ENCODE measurements around the gene PTPN21. TPM values are rescaled to one million over a fixed set of nuclear protein-coding genes. Genes with fewer than 3 reads are reported as not detected.
A peak's percentile ranks its signal among the peaks of the same experiment; 100 is the strongest.

Gene PTPN21
- total and polyA plus RNA-seq, 9 of the 15 experiments (the other 6 are each of a cell fraction or from before 2014, with no cell fraction given): 0.06 to 1.9 (median 0.94) TPM

DNA sequence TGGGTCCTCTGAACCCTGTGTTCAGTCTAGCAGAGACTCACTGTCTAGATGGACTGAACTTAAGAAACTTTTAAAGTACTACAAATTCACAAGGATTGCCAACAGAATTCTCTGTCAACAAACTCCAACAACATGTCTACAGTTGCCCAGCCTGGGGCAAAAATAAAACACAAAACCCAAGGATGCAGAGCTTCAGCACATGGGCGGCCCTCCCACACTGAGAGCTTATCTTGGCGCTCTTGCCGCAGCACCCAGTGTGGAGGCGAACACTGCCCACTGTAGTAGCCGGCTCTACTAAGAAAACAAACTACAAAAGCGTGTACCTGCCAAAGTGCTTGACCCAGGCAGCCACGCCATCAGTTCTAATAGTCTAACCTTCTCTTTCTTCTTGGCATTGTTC is 66.7 kb downstream of the PTPN21 start:
- DNase-seq (ENCODE audit: extremely low read depth in 1 of 4, low spot score in 3 of 4) (peak in 1 of 4 experiments; percentile 5), FAIRE-seq (no peak), ATAC-seq (0 out of 3 replicates have a peak, but pooled peaks have one; percentile 36)
- intact Hi-C loops (cut with micrococcal nuclease): no loop called here
- BruUV-seq (replicated peaks): no TSS peak
- H4K20me1 ChIP-seq (replicated peaks; ENCODE audit: control insufficient read depth, insufficient read depth, low read length): no peaks in the 10 kb centered on the region
- POLR2A ChIA-PET: no interaction called here
- H3K79me2 ChIP-seq (ENCODE audit: control insufficient read depth, insufficient read depth, low read length): no peaks in the 10 kb centered on the region
- WGBS (ENCODE audit: insufficient coverage, low coverage, missing lambda C conversion rate): 29% methylated on average over 6 of the region's 7 CpGs
- no peaks in the 10 kb centered on the region; a peak in 1 of 5 replicates for H3K4me1 ChIP-seq (replicated peaks in 1 of 2; ENCODE audit: control insufficient read depth in 2 of 2, insufficient read depth in 2 of 2, low read length in 2 of 2)
- H3K9me1 ChIP-seq (ENCODE audit: control insufficient read depth, insufficient read depth, low read length): no peaks in the 10 kb centered on the region
- no peaks in the 10 kb centered on the region for H3K9me3 ChIP-seq (replicated peaks; ENCODE audit: control insufficient read depth, insufficient read depth, low read depth, low read length)
- H3K4me2 ChIP-seq (ENCODE audit: insufficient read depth, low read length): no peak overlapping the region
- no peak overlapping the region for H3K4me3 ChIP-seq
- in situ Hi-C loops (cut with MboI): loop anchor here (25.0 kb wide), 1 partner anchor 524 kb away; no protein-coding TSS in a partner anchor
- no peak overlapping the region for H3K9ac ChIP-seq (ENCODE audit: insufficient read depth in 1 of 2, low read depth in 2 of 2, low read length in 2 of 2)
- no peak overlapping the region for H3K27ac ChIP-seq (ENCODE audit: extremely low read depth, low read depth, low read length)
- no peaks in the 10 kb centered on the region for H3K36me3 ChIP-seq (ENCODE audit: control insufficient read depth, insufficient read depth, low read length)
- H3K27me3 ChIP-seq (ENCODE audit: control insufficient read depth in 2 of 2, insufficient read depth in 2 of 2, low read length in 2 of 2): no peaks in the 10 kb centered on the region
- CTCF ChIA-PET (ENCODE audit: low intra/inter-chr PET ratio): no interaction called here
- no peak overlapping the region for H2AFZ ChIP-seq (ENCODE audit: low read depth, low read length)
- no peak for TF ChIP-seq ZNF354B (CRISPR knock-in tag; IDR thresholded peaks at IDR 0.05)
- no peak for TF ChIP-seq FOSL1 (tag; conservative IDR thresholded peaks at IDR 0.05)
- peak; percentile 40 for TF ChIP-seq ZFP36 (IDR thresholded peaks at IDR 0.05; ENCODE audit: low read depth, low read length, partially characterized antibody)
- no peak for TF ChIP-seq POLR2A (conservative IDR thresholded peaks at IDR 0.05)

DNA sequence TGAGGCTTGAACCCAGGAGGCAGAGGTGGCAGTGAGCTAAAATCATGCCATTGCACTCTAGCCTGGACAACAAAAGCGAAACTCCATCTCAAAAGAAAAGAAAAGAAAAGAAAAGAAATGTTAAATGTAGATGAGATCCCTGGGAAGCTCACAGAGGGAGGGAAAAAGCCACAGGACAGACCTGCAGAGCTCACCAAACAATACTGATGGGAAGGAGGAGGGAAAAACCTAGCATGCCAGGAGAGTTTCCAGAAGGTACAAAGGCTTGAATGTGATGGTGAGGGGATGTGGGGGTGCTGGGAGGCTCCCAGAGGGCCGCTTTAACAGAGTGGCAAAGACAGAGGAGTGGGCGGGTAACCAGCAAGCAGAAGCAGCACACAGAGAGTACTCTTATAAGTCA is 72.3 kb downstream of the PTPN21 start:
- no peak overlapping the region for H2AFZ ChIP-seq (ENCODE audit: low read depth, low read length)
- H3K9me1 ChIP-seq (ENCODE audit: control insufficient read depth, insufficient read depth, low read length): no peaks in the 10 kb centered on the region
- intact Hi-C loops (cut with micrococcal nuclease) (no loop called here), in situ Hi-C loops (cut with MboI) (loop anchor here (25.0 kb wide), 1 partner anchor 530 kb away; no protein-coding TSS in a partner anchor)
- H3K27ac ChIP-seq (ENCODE audit: extremely low read depth, low read depth, low read length): no peak overlapping the region
- no peak for DNase-seq (ENCODE audit: extremely low read depth in 1 of 4, low spot score in 3 of 4)
- no peaks in the 10 kb centered on the region for H3K36me3 ChIP-seq (ENCODE audit: control insufficient read depth, insufficient read depth, low read length)
- H3K27me3 ChIP-seq (ENCODE audit: control insufficient read depth in 2 of 2, insufficient read depth in 2 of 2, low read length in 2 of 2): no peaks in the 10 kb centered on the region
- ChIA-PET POLR2A (no interaction called here), CTCF (ENCODE audit: low intra/inter-chr PET ratio) (no interaction called here)
- no peak for FAIRE-seq
- H3K79me2 ChIP-seq (ENCODE audit: control insufficient read depth, insufficient read depth, low read length): no peaks in the 10 kb centered on the region
- H3K4me2 ChIP-seq (ENCODE audit: insufficient read depth, low read length): no peak overlapping the region
- no peak overlapping the region for H3K4me3 ChIP-seq
- 16% methylated on average over 3 of the region's 3 CpGs for WGBS (ENCODE audit: insufficient coverage, low coverage, missing lambda C conversion rate)
- ATAC-seq: no peak
- H4K20me1 ChIP-seq (replicated peaks; ENCODE audit: control insufficient read depth, insufficient read depth, low read length): no peaks in the 10 kb centered on the region
- no TSS peak for BruUV-seq (replicated peaks)
- no peaks in the 10 kb centered on the region for H3K4me1 ChIP-seq (replicated peaks in 1 of 2; ENCODE audit: control insufficient read depth in 2 of 2, insufficient read depth in 2 of 2, low read length in 2 of 2)
- H3K9me3 ChIP-seq (replicated peaks; ENCODE audit: control insufficient read depth, insufficient read depth, low read depth, low read length): no peaks in the 10 kb centered on the region
- no peak overlapping the region for H3K9ac ChIP-seq (ENCODE audit: insufficient read depth in 1 of 2, low read depth in 2 of 2, low read length in 2 of 2)
- no peak for TF ChIP-seq MEIS2 (IDR thresholded peaks at IDR 0.05; ENCODE audit: partially characterized antibody)
- TF ChIP-seq GTF2F1 (IDR thresholded peaks at IDR 0.05; ENCODE audit: low read depth, low read length): no peak
- TF ChIP-seq PRMT5 (CRISPR knock-in tag; IDR thresholded peaks at IDR 0.05): no peak
- TF ChIP-seq, protein P1, sequence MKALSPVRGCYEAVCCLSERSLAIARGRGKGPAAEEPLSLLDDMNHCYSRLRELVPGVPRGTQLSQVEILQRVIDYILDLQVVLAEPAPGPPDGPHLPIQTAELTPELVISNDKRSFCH (CRISPR knock-in tag; IDR thresholded peaks at IDR 0.05): no peak
- TF ChIP-seq, protein P1 (tag; IDR thresholded peaks at IDR 0.05): no peak
- TF ChIP-seq, protein P2, sequence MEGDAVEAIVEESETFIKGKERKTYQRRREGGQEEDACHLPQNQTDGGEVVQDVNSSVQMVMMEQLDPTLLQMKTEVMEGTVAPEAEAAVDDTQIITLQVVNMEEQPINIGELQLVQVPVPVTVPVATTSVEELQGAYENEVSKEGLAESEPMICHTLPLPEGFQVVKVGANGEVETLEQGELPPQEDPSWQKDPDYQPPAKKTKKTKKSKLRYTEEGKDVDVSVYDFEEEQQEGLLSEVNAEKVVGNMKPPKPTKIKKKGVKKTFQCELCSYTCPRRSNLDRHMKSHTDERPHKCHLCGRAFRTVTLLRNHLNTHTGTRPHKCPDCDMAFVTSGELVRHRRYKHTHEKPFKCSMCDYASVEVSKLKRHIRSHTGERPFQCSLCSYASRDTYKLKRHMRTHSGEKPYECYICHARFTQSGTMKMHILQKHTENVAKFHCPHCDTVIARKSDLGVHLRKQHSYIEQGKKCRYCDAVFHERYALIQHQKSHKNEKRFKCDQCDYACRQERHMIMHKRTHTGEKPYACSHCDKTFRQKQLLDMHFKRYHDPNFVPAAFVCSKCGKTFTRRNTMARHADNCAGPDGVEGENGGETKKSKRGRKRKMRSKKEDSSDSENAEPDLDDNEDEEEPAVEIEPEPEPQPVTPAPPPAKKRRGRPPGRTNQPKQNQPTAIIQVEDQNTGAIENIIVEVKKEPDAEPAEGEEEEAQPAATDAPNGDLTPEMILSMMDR (IDR thresholded peaks at IDR 0.05 in 2 of 3, conservative IDR thresholded peaks at IDR 0.05 in 1 of 3; ENCODE audit: insufficient read depth in 2 of 3, low read depth in 1 of 3, low read length in 3 of 3): no peak
- no peak for TF ChIP-seq ETS2 (tag; IDR thresholded peaks at IDR 0.05; ENCODE audit: borderline replicate concordance, poor library complexity, severe bottlenecking)
- no peak for TF ChIP-seq MYBL2 (IDR thresholded peaks at IDR 0.05; ENCODE audit: low read depth)
- TF ChIP-seq MYBL2 (CRISPR knock-in tag; IDR thresholded peaks at IDR 0.05; ENCODE audit: borderline replicate concordance): no peak
